HCT116 (cell line): ENCODE data around the gene RNU5D-1.

Experiments
- CEBPB ChIP-seq: IDR thresholded peaks from 2 replicates; pipeline ENCODE4 v1.6.1; 2012; ENCODE audit warnings: low read depth
- EZH2 ChIP-seq: fragments of 200-600 bp; sonication (generic); IDR thresholded peaks from 2 replicates; pipeline ENCODE4 v1.6.1; 2017; ENCODE audit warnings: antibody characterized with exemption, mixed run types
- MAX ChIP-seq: IDR thresholded peaks from 2 replicates; pipeline ENCODE4 v1.6.1; 2012
- SRF ChIP-seq: IDR thresholded peaks from 2 replicates; pipeline ENCODE4 v1.6.1; 2012; ENCODE audit warnings: low read depth
- TF ChIP-seq, protein P1 (sequence below), 3 experiments: fragments of 200-600 bp in 1 of 3; sonication (generic) in 1 of 3; IDR thresholded peaks in 2 of 3; conservative IDR thresholded peaks in 1 of 3; 2 replicates each; pipeline ENCODE4 v1.5.1; 2012 to 2017; ENCODE audit warnings: low read depth in 2 of 3, low read length in 2 of 3, antibody characterized with exemption in 1 of 3, borderline replicate concordance in 1 of 3, control low read depth in 1 of 3, mild to moderate bottlenecking in 1 of 3, mixed read lengths in 1 of 3, mixed run types in 1 of 3, moderate library complexity in 1 of 3; ENCODE audit not compliant: insufficient read depth in 1 of 3

DNA sequence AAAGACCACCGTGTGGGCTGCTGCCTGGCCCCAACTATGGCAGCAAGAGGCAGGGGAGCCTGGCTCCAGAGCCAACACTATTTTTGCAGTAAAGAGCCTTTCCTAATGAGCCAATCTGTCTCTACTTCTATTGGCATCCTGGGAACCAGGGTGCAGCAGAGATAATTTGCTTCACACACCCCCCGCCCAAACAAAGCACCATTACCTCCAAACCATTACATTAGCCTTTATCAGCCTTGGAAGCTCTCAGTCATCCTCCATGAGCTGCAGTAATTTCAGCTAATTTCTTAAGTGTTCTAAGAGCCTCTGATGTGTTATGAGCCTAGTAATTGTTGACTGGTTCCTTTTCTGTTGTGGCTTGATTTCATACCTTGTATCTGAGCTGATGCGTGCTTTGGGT lies 34.9 kb downstream of the RNU5D-1 start:
- TF ChIP-seq SRF (no peak), CEBPB (no peak), MAX (no peak), EZH2 (no peak)
- TF ChIP-seq, protein P1, sequence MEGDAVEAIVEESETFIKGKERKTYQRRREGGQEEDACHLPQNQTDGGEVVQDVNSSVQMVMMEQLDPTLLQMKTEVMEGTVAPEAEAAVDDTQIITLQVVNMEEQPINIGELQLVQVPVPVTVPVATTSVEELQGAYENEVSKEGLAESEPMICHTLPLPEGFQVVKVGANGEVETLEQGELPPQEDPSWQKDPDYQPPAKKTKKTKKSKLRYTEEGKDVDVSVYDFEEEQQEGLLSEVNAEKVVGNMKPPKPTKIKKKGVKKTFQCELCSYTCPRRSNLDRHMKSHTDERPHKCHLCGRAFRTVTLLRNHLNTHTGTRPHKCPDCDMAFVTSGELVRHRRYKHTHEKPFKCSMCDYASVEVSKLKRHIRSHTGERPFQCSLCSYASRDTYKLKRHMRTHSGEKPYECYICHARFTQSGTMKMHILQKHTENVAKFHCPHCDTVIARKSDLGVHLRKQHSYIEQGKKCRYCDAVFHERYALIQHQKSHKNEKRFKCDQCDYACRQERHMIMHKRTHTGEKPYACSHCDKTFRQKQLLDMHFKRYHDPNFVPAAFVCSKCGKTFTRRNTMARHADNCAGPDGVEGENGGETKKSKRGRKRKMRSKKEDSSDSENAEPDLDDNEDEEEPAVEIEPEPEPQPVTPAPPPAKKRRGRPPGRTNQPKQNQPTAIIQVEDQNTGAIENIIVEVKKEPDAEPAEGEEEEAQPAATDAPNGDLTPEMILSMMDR (IDR thresholded peaks at IDR 0.05 in 2 of 3, conservative IDR thresholded peaks at IDR 0.05 in 1 of 3; ENCODE audit: borderline replicate concordance in 1 of 3, insufficient read depth in 1 of 3, low read depth in 2 of 3, low read length in 2 of 3) = no peak
